ENCODE data around the gene VPS26A.

VPS26A gene

DNA sequence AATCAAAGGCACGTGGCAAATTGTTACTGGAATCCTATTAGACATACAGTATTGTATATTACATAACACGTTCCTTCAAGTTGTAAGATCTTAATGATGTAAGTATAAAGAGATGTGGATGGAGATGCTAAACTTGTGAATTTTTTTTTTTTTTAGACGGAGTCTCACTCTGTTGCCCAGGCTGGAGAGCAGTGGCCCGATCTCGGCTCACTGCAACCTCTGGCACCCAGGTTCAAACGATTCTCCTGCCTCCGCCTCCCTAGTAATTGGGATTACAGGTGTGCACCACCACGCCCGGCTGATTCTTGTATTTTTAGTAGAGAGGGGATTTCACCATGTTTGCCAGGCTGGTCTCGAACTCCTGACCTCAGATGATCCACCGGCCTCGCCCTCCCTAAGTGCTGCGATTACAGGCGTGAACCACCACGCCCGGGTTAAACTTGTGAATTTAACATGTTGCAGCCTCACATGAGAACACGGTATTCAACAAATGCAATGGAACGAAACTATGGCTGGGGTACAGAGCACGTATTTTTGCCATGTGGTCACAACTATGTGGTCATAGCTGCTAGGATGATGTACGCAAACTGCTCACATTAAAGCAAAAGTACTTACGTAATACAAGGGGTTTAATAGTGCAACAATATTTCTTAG is 55.2 kb downstream of the VPS26A start:
- no peak for DNase-seq (ENCODE audit: low read depth)

- DNase-seq (ENCODE audit: low read depth): peak; percentile 73
These were observed 56.0 kb downstream of the VPS26A start, which contains the start of gene SUPV3L1 for GRCh38 chr10:69179743-69180524. Gene SUPV3L1, plus strand, starts transcription at chr10:69180234. Its CDS starts 58 bp downstream, at chr10:69180292.

- DNase-seq (ENCODE audit: low read depth): peak; percentile 17
These were observed 56.7 kb downstream of the VPS26A start for GRCh38 chr10:69180525-69181204.

DNA sequence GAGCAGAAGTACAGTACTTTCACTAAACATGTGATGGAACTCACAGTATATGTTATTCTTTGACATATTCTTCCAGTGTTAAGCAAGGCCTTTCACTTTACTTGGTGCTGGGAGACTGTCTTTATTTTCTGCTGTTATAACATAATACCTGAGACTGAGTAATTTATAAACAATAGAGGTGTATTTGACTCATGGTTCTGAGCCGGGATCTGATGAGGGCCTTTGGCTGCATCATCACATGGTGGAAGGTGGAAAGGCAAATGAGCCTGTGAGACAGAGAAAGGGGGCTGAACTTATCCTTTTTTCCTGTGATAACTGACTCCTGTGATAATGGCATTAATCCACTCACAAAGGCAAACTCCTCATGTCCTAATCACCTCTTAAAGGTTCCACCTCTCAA is 57.5 kb downstream of the VPS26A start:
- DNase-seq (ENCODE audit: low read depth): no peak

DNA sequence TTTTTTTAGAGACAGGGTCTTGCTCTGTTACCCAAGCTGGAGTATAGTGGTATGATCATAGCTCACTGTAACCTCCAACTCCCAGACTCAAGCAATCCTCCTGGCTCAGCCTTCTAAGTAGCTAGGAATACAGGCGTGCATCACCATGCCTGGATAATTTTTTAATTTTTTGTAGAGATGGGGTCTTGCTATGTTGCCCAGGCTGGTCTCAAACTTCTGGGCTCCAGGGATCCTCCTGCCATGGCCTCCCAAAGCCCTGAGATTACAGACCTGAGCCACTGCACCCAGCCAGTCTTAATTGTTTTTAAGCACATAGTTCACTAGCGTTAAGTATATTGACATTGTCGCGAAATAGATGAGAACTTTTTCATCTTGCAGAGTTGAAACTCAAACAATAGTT is 58.0 kb downstream of the VPS26A start:
- DNase-seq (ENCODE audit: low read depth): no peak

- DNase-seq (ENCODE audit: low read depth): no peak
These were observed 62.5 kb downstream of the VPS26A start for GRCh38 chr10:69186524-69186923.

- DNase-seq (ENCODE audit: low read depth): no peak
These were observed 77.1 kb downstream of the VPS26A start for GRCh38 chr10:69201045-69201444.

- DNase-seq (ENCODE audit: low read depth): no peak
These were observed 78.4 kb downstream of the VPS26A start for GRCh38 chr10:69202332-69202731.

DNA sequence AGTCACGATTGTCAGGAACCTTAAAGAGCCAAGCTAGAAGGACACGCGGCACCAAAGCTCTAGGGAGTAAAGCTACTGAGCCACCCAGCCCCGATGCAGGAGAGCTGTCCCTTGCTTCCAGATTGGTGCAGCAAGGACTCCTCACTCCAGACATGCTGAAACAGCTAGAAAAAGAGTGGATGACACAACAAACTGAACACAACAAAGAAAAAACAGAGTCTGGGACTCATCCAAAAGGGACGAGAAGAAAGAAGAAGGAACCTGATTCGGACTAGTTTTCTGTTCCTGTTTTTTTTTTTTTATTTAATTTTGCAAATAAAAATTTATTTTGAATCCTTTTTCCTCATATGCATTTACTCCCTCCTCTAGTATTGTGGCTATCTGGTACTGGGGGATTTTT is 84.8 kb downstream of the VPS26A start:
- DNase-seq (ENCODE audit: low read depth): no peak

DNA sequence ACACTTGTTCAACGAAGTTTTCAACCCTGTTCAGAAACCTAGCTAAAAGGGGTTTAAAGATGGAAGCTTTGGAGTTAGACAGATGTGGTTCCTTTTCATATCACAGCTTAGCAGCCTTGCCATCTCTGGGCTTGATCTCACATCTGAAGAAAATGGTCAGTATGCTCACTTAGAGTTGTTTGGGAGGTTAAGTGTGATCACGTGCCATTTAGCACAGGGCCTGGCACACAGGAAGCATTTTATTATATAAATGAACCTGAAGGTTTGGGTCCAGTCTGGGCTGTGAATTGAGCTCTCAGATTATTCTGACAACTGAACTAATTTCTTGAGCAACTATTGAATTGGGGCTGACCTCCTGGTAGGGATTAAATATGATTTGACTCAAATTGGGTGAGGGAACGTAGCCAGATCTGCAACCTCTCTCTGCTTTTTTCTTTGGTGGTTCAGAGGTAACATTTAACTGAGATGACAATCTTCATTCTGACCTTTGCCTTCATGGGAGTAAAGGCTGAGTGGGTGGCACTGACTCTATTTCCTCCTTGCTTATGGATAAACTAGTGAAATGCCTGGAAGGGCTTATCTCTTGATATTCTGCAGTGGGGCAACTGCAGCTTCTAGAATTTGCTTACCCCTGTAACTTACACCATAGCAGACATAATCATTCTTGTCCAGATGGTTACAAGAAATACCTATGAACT is 86.0 kb downstream of the VPS26A start:
- no peak for DNase-seq (ENCODE audit: low read depth)

DNA sequence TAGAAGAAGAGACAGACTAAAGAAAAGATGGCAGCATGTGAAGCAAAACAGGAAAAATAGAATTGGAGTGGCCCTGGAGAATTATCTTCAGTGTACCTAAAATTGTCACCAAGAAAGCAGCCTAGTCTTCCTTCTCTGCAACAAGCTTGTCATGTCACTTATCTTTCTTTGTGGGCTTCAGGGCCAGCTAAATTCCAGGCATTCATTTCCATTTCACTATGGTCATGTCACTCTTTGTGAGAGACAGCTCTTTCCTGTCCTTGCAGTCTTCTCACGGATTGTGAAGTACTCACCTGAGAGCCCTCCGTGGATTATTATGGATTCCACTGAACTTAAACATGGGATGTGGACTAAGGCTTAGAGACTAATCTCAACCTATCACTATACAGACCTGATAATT is 87.1 kb downstream of the VPS26A start:
- no peak for DNase-seq (ENCODE audit: low read depth)

- no peak for DNase-seq (ENCODE audit: low read depth)
These were observed 87.5 kb downstream of the VPS26A start for GRCh38 chr10:69211524-69211923.

- no peak for DNase-seq (ENCODE audit: low read depth)
These were observed 89.8 kb downstream of the VPS26A start for GRCh38 chr10:69213591-69214311.

GRCh38 chr10:69214666-69215131 is 90.7 kb downstream of the VPS26A start:
- no peak for DNase-seq (ENCODE audit: low read depth)

DNA sequence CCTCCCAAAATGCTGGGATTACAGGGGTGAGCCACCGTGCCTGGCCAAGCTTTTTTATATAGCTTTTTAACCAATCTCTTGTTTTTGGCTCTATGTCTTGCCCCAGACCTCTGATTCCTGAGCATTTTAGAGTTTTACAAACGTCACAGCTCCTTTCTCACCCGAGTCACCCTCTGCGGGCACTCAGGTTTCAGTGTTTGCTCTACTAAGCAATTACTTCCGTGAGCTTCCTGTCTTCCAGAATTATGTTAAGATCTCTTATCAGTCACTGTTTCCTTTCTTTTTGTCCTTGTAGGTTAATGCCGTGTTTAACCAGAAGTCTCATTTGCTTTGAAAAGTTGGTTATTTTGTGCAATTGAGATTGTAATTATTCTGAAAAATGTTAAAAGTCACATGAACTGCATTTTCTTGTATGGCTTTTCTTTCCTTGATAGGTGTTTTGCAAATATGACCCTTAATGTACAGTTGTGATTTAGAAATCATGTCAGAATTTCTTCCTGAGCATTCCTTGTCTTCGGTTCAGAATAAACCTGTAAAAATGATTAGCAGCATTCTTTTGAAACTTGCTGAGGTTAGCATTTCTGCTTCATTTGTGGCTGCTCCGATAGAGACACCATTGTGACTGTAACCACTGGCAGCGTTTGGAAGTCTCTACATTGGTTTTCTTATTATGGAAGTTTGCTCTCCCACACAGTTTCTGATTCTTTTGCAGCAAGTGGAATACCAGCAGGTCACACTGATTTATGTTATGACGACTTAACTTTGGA is 91.6 kb downstream of the VPS26A start:
- DNase-seq (ENCODE audit: low read depth): no peak

DNA sequence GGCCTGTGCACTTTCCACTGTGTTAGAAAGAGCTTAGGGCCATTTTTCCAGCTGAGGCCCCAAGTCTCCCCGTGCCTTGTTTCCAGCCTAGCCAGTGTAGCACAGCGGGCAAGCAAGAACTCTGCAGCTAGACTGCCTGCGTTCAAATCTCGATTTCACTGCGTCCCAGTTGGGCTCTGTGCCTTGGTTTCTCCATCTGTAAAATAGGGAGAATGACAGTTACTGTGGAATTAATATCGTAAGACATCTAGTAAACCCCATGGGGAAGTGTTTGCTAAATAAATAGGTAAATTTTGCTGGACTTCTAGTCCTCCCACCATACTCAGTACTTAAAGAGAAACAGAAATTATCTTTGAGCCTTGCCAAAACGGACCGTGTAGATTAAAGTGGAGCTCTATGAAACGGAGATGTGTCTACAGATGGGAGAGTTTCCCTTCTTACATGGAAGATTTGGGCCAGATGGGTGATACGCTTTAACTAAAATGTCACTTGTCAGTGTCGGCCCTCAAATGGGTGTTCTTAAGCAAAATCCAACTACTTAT is 92.7 kb downstream of the VPS26A start:
- DNase-seq (ENCODE audit: low read depth): no peak

- no peak for DNase-seq (ENCODE audit: low read depth)
These were observed 93.3 kb downstream of the VPS26A start for GRCh38 chr10:69217119-69217754.

DNA sequence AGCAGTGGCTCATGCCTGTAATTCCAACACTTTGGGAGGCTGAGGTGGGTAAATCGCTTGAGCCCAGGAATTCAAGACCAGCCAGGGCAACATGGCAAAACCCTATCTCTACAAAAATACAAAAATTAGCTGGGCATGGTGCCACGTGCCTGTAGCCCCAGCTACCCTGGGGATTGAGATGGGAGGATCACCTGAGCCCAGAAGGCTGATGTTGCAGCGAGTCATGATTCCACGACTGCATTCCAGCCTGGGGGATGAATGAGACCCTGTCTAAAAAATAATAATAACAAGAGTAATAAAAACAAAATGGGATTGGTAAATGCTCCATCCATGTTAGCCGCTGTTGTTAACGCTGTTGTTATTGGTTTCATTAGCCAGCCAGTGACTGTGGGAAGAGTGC is 94.9 kb downstream of the VPS26A start:
- no peak for DNase-seq (ENCODE audit: low read depth)

DNA sequence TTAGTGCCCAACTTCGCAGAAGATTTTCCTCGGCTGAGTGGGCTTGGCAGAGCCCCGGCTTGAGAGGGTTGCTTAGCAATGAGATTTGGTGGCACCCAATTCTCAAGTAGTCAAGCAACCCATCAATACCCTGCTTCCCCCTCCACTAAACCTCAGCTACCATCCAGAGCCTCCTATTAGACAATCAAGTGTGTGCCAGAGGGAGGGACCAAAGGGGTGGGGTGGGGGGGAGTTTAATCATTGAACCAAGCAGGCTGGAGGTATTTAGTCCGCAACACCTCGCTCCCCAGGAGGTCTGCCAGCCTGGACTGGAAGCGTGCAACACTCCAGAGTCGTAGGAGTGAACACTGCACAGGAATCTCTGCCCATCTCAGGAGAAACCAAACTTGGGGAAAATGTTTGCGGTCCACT is 96.1 kb downstream of the VPS26A start, which contains the start of gene HKDC1:
HKDC1 (plus strand) TSS at position 292 of the 411 bp plus-strand sequence; CDS start at position 396, 104 bp downstream.
- no peak for DNase-seq (ENCODE audit: low read depth)

DNA sequence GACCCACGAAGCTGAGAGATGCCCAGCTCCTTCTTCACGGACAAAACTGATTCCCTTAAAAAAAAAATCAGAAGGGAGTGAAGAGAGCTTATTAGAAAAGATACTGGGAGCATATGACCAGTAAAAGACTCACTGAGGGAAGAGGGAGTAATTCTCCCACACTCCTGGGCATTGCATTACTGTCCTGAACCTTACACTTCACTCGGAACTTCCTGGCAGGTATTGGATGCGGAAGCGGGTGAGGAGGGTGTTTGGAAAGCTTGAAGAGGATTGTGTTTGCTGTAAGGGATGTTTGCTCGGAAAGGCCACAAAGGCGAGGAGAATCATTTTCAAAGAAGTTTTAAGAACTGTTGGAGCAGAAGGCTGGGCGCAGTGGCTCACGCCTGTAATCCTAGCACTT is 96.5 kb downstream of the VPS26A start:
- DNase-seq (ENCODE audit: low read depth): no peak
